Coronary artery (tissue), 2 donors: ENCODE measurements around the gene TFAP2A.
A peak's percentile ranks its signal among the peaks of the same experiment; 100 is the strongest.

Source experiments
- DNase-seq: peaks from one replicate; pipeline ENCODE4 v3.0.0-alpha.2; 2017; ENCODE audit warnings: low spot score
- H3K27ac ChIP-seq, 2 donors: fragments of 200-600 bp; sonication (generic); one replicate each; pipeline ENCODE4 v1.5.1; 2016 to 2019
- H3K4me3 ChIP-seq: fragments of 200-600 bp; sonication (generic); 2 replicates; pipeline ENCODE4 v1.5.1; 2016; ENCODE audit warnings: mild to moderate bottlenecking, moderate library complexity
- TF ChIP-seq, protein P1 (sequence below): fragments of 200-600 bp; sonication (generic); IDR thresholded peaks from one replicate; pipeline ENCODE4 v1.5.1; 2019; ENCODE audit warnings: antibody characterized with exemption

TFAP2A gene

DNA sequence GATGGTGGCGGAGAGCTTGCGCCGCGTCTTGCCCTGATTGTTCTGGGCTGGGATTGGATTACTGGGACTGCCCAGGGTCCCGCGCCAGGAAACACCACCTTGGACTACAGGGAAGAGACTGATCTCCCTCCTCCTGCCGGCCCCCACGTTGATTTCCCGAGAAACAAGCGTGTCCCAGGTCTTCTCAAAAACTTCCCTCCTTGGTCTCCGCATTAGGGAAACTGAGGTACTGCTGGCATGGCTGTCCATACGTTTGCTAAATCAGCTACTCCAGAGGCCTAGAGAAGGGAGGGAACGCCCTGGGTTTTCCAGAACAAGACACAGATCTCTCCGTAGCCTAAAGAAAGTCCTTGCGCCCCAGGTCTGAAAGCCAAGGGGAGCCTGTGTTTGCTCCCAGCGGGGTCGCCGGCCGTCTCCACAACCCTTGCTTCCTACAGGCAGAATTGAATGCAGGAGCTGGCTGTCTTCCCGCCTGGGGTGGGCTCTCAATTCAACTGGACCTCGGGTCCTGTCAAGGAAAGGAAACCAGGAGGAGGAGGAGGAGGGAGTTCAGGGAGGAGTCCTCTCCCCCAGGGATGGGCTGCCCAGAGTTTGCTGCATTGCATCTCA lies 29.2 kb downstream of the TFAP2A start:
- H3K4me3 ChIP-seq = no peak overlapping the region
- no peak overlapping the region for H3K27ac ChIP-seq
- DNase-seq = no peak
- TF ChIP-seq, protein P1, sequence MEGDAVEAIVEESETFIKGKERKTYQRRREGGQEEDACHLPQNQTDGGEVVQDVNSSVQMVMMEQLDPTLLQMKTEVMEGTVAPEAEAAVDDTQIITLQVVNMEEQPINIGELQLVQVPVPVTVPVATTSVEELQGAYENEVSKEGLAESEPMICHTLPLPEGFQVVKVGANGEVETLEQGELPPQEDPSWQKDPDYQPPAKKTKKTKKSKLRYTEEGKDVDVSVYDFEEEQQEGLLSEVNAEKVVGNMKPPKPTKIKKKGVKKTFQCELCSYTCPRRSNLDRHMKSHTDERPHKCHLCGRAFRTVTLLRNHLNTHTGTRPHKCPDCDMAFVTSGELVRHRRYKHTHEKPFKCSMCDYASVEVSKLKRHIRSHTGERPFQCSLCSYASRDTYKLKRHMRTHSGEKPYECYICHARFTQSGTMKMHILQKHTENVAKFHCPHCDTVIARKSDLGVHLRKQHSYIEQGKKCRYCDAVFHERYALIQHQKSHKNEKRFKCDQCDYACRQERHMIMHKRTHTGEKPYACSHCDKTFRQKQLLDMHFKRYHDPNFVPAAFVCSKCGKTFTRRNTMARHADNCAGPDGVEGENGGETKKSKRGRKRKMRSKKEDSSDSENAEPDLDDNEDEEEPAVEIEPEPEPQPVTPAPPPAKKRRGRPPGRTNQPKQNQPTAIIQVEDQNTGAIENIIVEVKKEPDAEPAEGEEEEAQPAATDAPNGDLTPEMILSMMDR = no peak

DNA sequence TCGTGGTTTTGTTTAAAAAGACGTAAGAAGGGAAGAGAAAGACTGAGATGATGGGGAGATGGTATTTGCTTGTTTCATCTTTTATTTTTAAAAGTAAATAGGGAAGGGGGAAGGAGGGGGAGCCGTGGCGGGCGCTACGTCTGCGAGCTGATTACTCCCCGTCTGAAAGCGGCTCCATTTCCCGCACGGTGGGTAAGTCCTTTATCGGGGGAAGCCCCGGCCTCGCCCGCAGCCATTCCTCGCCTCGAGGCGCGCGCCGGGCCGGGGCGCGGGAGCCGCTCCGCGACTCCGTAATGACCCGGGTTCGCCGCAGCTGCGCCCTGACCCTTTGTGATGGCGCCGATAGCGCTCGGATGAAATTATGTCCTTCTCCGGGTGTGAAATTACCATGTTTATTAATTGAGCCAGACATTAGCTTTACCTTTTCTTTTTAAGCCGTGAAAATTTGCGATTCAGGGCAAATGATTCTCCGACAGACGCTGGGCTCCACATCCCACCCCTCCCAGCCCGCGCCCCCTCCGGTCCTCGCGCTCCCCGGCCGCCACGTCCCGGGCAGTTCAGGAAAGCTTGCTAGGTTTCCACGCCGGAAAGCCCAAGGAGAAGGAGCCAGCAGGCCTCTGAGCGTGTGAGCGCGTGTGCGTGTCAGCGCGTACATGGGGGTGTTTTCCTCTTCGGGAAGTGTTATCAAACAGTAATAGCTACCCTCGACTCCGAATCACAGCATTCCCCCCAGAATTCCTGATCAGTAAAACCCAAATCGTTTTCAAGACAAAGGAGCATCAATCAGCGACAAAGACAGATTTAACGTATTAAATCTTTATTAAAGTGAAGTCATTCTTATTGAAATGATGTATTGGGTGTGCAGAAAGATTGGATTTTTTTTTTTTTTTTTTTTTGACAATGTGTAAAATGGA lies 30.0 kb downstream of the TFAP2A start:
- Histone ChIP-seq H3K27ac (no peak overlapping the region), H3K4me3 (peak overlapping the region; percentile 31)
- DNase-seq = no peak
- TF ChIP-seq, protein P1 = no peak

DNA sequence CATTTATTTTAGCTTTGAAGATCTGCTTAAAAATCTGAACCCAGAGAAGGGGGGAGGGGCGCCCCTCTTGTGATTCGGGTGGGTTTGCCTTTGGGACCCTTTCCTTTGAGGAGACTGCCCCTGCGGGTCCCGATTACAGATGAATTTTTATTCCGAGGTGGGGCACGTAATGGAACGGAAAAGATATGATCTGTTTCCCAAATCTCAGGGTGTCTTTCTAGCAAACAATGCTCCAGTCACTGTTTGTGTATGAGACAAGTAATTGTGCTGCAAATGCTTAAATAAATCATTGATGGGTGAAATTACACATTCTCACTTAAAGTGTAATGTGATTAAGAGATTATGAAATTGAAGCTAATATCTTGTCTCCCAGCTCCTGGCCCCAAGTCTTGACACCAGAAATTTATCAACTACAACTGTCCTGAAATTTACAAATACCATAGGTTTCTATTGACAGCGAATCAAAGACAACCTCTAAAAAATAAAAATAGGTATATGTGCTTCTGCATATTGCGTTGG lies 30.7 kb downstream of the TFAP2A start:
- Histone ChIP-seq H3K4me3 (peak overlapping the region; percentile 12), H3K27ac (no peak overlapping the region)
- no peak for DNase-seq
- TF ChIP-seq, protein P1 = no peak

DNA sequence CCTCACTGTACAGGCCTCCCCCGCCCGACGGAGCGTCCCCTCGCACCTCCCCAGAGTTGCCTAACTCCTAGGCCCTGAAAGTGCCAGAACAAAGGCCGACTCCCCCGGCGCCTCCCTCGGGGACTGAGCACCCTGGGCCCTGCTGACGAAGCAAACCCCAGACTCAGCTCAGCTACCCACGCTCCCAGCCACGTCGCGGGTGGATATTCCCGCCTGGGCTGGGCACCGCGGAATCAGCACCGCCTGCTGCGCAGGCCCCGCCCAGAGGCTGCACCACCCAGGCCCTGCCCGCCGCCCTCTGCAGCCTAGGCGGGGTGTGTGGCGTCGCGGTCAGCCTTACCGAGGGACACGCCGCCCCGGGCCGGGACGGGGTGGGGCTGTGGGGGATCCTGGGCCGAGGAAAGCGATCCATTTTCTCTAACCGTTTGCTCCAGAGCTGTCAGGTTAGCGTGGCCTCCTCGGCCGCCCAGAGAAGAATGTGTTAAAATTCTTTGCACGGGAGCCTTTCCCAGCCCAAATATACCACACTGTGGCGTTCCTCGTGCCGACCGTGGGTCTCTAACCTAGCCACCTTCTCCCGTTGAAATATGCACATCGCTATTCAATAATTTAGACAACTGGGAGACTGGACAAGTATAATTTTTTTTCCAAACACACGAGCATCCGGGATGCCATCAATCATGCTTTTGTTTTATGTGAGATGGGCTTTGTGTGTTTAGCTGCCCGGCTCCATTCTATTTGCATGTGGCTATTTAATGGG lies 31.4 kb downstream of the TFAP2A start:
- no peak for DNase-seq
- TF ChIP-seq, protein P1 = no peak
- Histone ChIP-seq H3K4me3 (peak overlapping the region; percentile 61), H3K27ac (no peak overlapping the region)

DNA sequence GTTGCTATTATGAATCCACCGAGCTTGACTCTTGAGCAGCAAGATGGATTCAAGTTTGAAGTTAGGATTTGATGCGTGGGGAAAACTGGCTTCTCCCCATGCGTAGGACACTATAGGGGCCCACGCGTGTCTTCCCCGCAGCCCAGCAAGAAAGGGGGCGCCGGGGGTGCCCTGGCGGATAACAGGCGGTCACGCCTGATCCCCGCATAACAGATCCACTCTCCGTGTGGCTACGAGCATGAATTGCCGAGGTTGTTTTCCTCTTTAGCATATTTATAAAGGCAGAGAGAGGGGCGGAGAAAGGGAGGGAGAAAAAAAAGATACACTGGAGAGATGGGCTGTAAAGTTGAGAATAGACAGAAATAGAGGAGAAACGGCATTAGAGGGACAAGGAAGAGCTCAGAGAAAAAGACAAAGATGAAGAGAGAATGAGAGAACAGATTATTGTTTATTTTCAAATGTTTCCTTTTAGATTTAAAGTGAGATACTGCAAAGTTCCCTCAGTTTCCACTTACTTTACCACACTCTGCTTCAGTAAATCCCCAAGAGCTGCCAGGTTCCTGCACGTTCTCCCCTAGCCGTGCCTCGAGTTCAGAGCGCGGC lies 32.0 kb downstream of the TFAP2A start:
- peak overlapping the region; percentile 61 for H3K4me3 ChIP-seq
- TF ChIP-seq, protein P1 = no peak
- no peak overlapping the region for H3K27ac ChIP-seq
- DNase-seq = no peak

DNA sequence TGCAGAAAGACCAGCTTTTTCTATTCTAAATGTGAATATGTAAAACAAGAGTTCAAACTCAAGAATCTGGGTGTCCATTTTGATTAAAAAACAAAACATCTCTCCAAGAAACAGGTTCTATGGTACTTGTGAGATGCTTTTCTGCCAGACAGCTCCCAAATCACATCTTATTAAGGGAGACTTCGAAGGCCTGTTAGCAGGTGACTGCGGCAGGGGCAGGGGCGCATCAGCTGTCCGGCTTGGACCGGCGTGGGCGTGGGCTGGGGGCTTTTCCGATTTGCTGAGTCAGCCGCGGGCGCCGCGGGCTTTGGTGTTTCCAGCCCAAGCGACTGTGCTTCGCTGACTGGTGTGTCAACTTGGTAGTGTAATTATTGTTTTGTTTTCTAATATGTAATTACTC lies 32.6 kb downstream of the TFAP2A start:
- H3K27ac ChIP-seq = no peak overlapping the region
- DNase-seq = no peak
- TF ChIP-seq, protein P1 = no peak
- peak overlapping the region; percentile 24 for H3K4me3 ChIP-seq
